GM20431 (cell line): ENCODE results near the gene KIAA1217.
"Not testable (repeated sequence)": the region's sequence is repeated elsewhere in the genome, so short reads cannot be mapped to it uniquely, and the experiment has no call there.

ENCODE experiments used
- in situ Hi-C: fragments of 300-500 bp; cut with MseI, MboI; formaldehyde crosslinking; loops from one replicate; pipeline ENCODE4 v1.15.0; 2020; ENCODE audit warnings: low sequenced_read_pairs; ENCODE audit not compliant: unreplicated experiment

The KIAA1217 gene

DNA sequence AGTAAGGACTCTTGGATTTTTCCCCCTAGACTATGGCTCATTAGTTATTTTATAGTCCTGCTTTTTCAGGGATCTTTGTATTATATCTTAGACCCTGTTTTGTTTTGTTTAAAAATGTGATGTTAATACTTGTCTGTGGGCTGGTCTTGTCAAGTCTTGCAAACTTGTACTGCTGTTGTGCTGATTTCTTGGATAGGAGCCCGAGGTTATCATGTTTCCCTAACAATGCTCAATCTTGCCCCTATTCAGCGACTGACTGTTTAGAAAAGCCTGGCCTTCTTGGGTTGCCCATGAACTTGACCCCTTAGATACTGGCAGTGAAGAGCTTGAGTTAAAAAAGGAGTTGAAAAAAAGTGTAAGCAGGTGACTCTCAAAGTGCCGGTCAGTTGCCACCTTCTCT, 115.7 kb downstream of the KIAA1217 start:
- in situ Hi-C loops: no loop called here

DNA sequence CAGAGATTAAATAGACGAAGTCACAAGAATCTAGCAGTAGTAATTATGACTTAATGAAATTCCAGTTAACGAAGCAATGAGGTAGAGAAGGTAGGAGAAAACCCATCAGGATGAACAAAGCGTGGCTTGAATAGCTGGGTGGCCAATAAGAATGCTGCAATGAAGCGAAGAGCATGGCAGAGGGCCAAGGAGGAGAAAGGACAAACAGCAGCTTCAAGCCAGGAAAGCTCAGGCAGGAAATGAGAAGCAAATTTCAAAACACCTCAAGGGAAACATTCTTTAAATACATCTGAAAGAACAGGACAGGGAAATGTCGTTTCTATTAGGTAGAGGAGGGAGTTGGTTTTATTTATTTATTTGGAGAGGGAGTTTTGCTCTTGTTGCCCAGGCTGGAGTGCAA, 122.5 kb downstream of the KIAA1217 start:
- in situ Hi-C loops: no loop called here

DNA sequence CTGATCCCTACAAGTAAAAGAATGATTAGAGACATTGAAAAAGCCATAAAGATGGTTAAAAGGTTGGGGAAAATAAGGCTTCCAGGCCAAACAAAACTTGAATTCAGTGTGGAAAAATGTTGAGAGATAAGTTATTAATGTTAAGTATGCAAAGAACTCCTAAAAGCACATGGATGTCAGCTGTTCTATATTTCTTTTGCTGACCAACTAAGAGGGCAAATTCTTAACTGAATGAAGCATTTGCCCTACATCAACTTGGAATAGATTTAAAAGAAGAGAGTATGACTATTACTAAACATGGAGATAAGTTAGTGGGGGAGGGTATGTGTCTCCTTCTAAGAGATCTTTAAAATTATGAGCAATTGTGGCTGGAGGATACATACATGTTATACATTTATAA, 124.8 kb downstream of the KIAA1217 start:
- in situ Hi-C loops: no loop called here

DNA sequence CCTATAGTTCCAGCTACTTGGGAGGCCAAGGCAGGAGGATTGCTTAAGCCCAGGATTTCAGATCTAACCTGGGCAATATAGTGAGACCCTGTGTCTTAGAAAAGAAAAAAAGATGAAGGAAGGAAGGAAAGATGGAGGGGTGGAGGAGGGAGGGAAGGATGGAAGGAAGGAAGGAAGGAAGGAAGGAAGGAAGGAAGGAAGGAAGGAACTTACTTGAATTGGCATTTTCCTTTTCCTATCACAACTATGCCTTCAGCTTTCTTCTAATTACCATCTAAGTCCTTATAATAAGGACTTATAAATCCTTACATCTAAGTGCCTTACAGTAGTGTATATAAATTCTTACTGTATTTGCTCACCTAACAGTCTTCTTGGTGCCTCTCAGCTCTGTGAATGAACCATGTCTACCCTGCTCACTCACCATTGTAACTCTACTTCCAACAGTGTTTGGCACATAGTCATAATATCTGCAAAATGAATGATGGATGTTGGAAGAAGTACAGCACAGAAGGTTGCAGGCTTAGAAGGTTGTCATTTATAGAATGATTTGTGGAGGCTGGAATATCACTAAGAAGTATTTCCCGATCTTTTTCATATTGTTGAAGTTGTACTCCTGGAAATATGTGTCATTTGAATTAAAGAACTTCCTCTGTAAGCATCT, 125.5 kb downstream of the KIAA1217 start:
- in situ Hi-C loops: no loop called here

DNA sequence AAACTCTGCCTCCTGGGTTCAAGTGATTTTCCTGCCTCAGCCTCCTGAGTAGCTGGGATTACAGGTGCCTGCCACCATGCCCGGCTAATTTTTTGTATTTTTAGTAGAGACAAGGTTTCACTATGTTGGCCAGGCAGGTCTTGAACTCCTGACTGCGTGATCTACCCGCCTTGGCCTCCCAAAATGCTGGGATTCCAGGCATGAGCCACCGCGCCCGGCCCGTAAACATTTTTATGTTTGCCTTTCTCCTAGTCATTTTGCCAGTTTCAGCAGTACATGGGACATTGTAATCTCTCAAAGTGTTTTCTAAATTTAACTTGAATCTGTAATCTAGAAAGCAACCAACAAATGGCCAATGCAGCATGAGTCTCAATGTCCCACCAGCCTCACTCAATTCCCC, 128.8 kb downstream of the KIAA1217 start:
- in situ Hi-C loops: not testable (repeated sequence)

DNA sequence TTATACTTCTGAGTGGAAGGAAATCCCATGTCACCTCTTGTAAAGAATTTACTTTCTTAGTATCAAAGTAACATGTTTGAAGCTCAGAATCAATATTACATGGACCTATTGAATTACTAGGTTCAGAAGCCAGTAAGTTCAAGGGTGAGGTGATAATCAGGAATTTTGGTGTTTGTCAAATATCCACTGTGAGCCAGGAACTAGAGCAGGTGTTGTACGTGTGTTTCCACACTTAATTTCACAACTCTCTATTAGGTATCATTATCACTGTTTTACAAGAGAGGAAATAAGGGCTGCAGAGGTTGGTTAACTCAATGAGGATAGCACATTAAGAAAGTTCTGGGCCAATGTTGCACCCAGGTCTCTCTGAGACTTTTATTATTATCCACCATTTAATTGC, 130.4 kb downstream of the KIAA1217 start:
- in situ Hi-C loops: no loop called here

DNA sequence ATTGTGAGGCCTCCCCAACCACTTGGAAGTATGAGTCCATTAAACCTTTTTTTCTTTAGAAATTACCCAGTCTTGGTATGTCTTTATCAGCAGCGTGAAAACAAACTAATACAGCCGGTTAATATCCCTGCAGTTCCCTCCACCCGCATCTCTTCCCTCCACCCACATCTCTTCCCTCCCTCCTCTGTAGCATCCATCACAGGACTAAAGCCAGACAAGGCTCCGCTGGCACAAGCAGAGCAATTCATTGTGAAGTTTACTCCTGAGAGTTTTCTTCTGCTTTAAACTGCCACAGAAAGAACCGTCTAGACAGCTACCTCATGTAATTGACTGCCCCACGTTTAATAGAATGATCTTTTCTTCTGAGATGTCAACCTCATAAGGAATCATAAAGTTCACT, 131.5 kb downstream of the KIAA1217 start:
- in situ Hi-C loops: no loop called here

DNA sequence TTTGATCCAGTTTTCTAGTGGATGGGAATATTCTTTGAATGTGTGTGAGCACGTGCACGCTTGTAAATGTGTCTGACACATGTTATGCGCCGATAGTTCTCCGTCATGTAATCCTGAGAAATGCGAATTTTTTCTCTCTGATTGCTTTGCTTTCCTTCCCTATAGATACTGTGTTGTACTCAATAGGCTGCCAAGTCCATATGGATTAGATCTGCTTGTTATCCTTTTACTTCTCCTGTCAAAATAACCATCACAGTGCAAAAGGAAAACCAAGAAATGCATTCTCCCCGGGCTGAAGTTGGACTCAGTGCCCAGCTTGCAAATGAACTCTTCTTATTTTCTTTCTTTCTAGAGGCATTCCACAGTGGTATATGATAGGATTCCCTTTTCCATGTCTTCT, 131.9 kb downstream of the KIAA1217 start:
- in situ Hi-C loops: no loop called here

DNA sequence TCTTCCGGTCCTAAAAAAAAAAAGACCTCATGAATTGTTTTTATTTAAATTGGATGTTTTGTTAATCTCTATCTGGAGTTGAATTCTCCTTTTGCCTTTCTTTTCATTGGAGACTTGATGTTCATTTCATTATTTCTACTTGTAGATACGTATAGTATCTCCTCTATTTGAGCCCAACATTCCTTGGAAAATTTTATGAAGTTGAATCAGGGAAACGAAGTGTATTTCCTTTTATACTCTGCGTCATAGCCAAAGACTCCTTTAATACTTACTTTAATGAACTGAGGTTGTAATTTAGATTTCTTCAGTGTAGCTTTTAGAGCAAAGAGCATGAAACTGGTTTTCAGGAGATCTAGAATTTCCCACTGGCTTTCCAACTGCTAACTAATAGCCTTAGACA, 132.4 kb downstream of the KIAA1217 start:
- in situ Hi-C loops: no loop called here

DNA sequence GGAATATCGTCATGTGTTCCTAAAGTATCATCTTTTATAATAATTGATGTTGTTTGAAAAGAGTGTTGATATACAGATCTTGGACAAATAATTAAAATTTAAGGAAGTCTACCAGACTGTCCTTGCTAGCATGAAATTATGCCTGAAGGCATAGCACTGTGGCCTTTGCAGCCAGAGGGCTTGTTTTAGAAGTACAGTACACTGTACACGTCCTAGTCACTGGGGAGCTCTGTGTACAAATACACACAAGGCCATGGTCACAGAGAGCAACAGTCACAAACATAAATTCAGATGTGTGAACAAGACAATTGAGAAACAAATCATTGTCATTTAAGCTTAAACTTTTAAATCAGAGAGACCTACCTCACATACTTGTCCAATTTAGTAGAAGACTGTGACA, 133.0 kb downstream of the KIAA1217 start:
- in situ Hi-C loops: no loop called here

DNA sequence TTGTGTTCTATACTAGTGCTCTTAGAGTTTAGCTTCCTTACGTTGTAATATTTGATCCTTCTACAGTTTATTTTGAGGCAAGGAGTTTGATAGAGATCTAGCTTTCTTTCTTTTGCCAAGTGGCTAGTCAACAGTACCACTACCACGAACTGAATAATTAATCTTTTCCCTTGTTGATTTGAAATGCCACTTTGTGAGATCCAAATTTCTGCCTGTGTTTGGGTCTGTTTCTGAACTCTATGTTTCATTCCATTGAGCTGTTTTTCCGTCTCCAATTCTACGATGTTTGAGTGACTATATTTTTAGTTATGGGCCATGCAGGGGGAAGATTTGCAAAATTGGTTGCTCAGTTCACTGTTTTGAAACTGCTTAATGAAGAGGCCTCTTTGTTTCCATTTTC, 134.7 kb downstream of the KIAA1217 start:
- in situ Hi-C loops: no loop called here

DNA sequence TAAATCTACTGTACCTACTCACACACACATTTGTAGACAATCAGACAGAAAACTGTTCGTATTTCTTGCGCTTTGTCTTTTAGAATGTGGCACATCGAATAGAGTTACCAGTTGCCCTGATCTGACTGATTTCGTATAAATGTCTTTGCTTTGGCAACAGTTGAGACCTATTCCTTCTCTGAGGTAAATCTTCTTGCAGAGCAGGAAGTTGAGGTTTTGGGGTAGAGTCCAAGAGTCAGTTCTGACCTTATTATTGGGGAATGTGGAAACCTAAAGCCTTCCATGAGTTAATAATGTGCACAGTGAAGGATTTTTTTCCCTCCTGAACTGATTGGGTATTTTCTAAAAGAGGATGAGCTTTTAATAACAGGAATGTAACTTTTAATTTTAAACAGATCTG, 135.3 kb downstream of the KIAA1217 start:
- in situ Hi-C loops: no loop called here

DNA sequence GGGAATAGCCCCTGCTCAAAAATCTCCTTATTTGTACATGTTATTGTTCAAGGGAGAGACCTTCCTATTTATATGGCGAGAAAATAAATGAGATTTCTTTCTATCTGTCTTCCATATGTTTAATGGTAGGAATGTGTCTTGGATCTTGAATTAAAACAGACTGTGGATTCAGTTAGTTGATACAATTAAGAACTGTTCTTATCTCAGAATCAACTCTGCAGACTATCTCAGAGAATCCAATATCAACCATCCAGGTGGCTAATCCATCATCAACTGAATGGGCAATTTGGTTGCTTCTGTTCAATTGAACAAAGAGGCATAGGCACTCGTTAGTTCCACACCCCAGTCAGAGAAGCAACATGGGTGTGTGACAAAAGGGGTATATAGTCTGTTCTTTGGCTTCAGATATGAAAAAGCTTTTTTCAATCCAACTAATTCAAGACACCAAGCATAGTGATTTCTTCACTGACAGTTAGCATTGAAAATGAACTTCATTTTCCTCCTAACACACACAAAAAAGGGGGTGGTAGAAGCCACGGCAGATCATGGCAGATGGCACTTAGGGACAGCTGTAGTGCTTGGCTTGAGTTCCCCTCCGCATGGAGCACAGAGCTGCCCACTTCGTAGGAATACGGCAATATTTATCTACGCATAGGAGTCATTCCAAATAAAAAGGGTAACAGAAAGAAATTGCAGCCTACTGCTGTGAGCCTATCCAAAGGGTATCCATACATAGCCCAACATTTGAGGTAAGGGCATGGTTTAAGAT, 135.9 kb downstream of the KIAA1217 start:
- in situ Hi-C loops: no loop called here

DNA sequence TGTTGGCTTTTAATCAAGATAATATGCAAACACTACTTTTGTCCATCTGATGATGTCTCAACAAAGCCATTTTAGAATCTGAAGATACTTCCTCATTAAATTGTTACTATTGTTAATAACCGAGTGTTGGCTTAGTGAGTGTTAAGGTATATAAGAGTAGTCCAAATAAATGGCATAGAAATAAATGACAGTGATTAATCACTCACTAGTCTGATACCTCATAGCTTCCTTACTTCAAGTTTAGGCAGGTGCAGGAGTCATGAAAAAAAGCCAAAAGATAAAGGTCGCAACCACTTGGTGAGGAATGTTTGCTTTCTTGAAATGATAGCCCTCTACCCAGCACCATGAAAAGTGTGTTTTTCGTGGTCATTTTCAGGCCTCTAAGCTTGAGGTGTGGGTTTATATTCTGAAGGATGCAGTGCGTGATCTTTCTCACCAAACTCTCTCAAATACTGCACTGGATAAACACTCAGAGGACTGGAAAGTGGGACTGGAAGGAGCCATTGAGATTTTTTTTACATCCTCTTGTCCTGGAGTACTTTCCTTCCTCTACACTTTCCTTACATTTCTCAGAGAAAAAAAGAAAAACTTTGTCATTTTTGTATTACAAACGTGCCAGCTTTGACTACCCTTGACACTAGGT, 138.1 kb downstream of the KIAA1217 start:
- in situ Hi-C loops: no loop called here

DNA sequence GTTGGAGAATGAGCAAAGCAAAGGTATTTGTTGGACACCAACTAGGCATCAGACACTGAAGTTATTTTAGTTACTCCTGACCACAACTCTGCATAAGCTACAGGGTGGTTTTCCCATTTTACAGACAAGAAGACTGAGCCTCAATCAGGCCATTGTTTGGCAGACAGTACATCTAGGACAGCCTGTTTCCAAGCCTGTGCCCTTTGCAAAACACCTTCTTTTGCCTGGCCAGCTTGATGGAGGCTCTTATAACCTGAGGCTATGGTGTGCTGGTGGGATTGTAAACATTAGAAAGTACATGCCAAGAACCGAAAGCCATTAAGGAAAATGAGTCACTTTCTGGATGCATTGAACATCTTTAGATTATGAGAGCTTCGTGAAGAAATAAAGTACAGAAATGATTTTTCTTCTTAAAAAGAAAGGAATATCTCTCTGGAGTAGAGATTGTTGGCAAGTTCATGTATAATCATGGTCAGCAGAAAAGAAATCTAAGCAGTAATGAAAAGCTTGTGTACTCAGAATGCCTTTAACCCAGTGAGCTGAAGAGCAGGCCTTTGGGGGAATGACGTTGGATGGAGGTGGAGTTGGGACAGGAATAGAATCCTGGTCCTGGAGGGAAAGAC, 140.6 kb downstream of the KIAA1217 start:
- in situ Hi-C loops: no loop called here

DNA sequence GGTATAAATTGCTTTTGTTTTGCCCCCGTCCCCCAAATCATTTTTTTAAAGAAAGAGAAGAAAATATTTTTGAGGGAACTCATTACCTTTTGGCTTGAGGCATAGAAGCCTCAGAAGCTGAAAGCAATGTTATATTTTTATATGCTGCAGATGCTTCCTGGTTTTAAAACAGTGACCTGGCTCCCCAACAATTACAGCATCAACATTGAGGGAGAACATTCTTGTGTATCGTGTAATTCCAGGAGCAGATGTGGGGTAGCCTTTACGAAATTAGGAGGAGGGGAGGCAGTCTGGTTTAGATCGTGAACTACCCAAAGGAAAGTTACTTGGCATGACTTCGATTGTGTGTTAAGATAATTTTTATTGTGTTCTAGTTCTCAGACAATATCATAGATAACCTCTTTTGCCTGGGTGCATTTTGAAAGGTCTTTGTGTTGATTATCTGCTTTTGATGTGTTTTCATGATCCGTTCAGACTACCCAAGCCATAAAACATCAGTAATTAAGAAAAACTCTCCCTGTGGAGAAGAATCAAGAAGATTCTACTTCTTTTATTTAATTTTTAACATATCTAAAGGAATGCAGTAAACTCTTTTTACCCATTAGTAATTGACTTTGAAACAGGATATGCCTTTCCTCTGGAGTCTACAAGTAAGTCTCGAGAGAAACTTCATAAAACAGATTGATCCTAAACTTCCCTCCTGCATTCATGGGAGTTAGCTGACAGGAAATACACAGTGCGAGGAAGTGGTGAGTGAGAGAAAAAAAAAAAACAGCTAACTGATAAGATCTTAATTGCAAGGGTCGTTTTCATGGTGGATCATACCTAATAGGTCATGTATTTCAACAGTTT, 141.4 kb downstream of the KIAA1217 start:
- in situ Hi-C loops: no loop called here

DNA sequence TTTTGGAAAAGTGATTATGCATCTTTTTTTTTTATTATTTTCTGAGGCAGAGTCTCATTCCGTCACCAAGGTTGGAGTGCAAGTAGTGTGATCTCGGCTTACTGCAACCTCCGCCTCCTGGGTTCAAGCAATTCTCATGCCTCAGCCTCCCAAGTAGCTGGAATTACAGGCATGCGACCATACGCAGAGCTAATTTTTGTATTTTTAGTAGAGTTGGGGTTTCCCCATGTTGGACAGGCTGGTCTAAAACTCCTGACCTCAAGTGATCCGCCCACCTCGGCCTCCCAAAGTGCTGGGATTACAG, 141.9 kb downstream of the KIAA1217 start:
- in situ Hi-C loops: not testable (repeated sequence)

DNA sequence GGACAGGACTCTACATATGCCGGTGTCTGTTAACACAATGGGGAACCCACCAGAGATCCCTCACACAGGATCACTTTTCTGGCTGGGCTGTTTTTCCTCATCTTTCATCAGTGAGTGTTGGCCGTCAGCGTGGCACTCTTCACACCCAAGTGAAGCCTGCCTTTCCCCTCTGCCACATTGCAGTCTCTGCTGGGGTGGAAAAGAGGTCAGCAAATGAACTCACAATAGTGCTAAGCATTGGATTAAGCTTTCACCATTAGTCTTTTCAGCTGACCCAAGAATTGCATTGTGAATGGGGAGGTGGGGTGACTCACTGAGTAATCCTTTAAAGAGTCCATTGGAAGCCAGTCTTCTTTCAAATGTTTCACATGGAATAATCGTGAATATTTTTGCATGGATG, 143.0 kb downstream of the KIAA1217 start:
- in situ Hi-C loops: no loop called here

DNA sequence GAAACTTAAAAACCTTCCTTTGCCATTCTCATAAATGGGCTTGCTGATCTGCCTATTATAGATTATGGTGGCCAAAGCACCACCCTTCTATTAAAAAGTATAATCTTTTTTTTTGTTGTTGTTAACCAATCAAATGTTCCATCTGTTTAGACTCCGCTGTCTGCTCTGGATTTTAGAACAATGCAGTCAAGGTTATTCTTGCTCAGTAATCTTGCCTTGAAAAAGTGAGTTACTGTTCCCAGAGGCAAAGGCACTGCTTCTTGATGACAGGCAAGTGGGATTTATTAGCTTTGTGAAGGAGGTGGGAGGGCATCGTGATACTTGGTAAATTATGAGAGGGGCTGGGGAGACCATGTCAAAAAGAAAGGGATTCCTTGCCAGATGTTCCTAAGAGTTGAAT, 143.5 kb downstream of the KIAA1217 start:
- in situ Hi-C loops: no loop called here

DNA sequence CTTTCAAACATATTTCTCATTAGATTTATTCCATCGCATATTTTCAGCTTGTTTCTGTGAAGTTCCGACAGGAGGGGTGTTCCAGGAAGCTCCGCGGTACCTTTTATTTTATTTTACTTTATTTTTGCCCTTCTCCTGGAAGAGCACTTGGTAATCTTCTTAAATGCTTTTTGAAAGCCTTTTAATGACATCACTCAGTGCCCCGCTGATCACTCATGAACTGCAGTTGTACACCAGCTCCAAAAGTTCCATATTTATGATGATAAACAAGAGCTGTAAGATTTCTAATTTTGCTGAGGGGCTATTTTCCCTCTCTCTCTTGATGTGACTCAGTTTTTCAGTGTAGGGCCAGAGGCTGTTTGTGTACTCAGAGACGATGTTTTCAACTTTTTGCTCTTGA, 144.4 kb downstream of the KIAA1217 start:
- in situ Hi-C loops: no loop called here
